ENCODE data around the gene CYTIP. TPM values are rescaled to one million over a fixed set of nuclear protein-coding genes. Genes with fewer than 3 reads are reported as not detected.

Gene CYTIP
- total and polyA plus RNA-seq, 9 of the 15 experiments (the other 6 are each of a cell fraction or from before 2014, with no cell fraction given): 0.03 to 0.35 (median 0.26) TPM; not detected in 1

DNA sequence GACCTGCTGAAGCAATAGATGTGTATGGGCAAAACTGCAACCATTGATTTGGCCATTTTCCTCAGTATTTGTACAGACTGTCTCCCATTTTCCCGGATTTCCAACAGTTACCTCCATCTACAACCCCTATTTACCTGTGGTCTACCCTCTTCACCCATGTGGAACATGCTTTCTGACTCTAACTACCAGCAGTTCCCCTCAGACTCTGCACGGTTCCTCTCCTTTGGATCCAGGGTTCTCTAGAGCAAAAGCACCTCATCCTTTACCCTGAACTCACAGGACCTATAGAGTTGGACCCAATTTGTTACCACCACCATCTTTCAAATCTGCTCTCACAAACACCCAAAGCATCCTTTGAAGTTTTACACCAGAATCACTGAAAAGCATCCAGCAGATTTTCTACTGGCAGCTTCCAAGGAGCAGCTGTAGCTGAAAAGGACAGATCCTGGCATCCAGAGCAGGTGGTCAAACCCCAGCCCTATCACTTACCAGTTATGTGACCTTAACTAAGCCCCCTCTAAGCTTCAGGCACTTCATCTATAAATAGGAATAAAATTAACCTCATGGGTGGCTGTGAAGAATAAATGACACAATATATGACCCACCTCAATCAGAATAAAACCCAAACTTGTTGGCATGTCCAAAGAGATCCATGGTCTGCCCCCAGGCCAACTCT, 15.3 kb downstream of the CYTIP start:
- in situ Hi-C loops (cut with MboI) (no loop called here), intact Hi-C loops (cut with micrococcal nuclease) (no loop called here)
- H3K4me1 ChIP-seq (replicated peaks in 1 of 2; ENCODE audit: control insufficient read depth in 2 of 2, insufficient read depth in 2 of 2, low read length in 2 of 2): no peaks in the 10 kb centered on the region; a peak in 1 of 5 replicates
- 0% methylated on average over 2 of the region's 2 CpGs for WGBS (ENCODE audit: insufficient coverage, low coverage, missing lambda C conversion rate)
- H4K20me1 ChIP-seq (replicated peaks; ENCODE audit: control insufficient read depth, insufficient read depth, low read length): no peaks in the 10 kb centered on the region
- H3K4me2 ChIP-seq (ENCODE audit: insufficient read depth, low read length): no peak overlapping the region
- CTCF ChIA-PET (ENCODE audit: low intra/inter-chr PET ratio): no interaction called here
- H3K79me2 ChIP-seq (ENCODE audit: control insufficient read depth, insufficient read depth, low read length): no peaks in the 10 kb centered on the region
- no peak for DNase-seq (ENCODE audit: extremely low read depth in 1 of 4, low spot score in 3 of 4)
- H3K9ac ChIP-seq (ENCODE audit: insufficient read depth in 1 of 2, low read depth in 2 of 2, low read length in 2 of 2): no peak overlapping the region
- no peaks in the 10 kb centered on the region for H3K36me3 ChIP-seq (ENCODE audit: control insufficient read depth, insufficient read depth, low read length)
- H2AFZ ChIP-seq (ENCODE audit: low read depth, low read length): no peak overlapping the region
- no peaks in the 10 kb centered on the region for H3K27me3 ChIP-seq (ENCODE audit: control insufficient read depth in 2 of 2, insufficient read depth in 2 of 2, low read length in 2 of 2)
- TF ChIP-seq GABPA (tag; conservative IDR thresholded peaks at IDR 0.05; ENCODE audit: low read depth) (no peak), ARID2 (IDR thresholded peaks at IDR 0.05) (no peak), MEF2D (tag; conservative IDR thresholded peaks at IDR 0.05; ENCODE audit: low read depth) (no peak), PYGO2 (tag; IDR thresholded peaks at IDR 0.05) (no peak), ETV5 (CRISPR knock-in tag; IDR thresholded peaks at IDR 0.05; ENCODE audit: low read depth) (no peak), PPARD (CRISPR knock-in tag; IDR thresholded peaks at IDR 0.05) (no peak), YBX1 (IDR thresholded peaks at IDR 0.05) (no peak), ZNF766 (CRISPR knock-in tag; conservative IDR thresholded peaks at IDR 0.05) (no peak), JUN (IDR thresholded peaks at IDR 0.05; ENCODE audit: borderline replicate concordance, low read depth, low read length) (no peak), JUN (CRISPR knock-in tag; IDR thresholded peaks at IDR 0.05; ENCODE audit: borderline replicate concordance) (no peak), POLR2AphosphoS2 (IDR thresholded peaks at IDR 0.05; ENCODE audit: low read length) (no peak), ADNP (tag; IDR thresholded peaks at IDR 0.05) (no peak)
- TF ChIP-seq, protein P1, sequence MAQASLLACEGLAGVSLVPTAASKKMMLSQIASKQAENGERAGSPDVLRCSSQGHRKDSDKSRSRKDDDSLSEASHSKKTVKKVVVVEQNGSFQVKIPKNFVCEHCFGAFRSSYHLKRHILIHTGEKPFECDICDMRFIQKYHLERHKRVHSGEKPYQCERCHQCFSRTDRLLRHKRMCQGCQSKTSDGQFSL (CRISPR knock-in tag; IDR thresholded peaks at IDR 0.05): no peak
- TF ChIP-seq, protein P1 (tag; IDR thresholded peaks at IDR 0.05): no peak
- TF ChIP-seq, protein P2, sequence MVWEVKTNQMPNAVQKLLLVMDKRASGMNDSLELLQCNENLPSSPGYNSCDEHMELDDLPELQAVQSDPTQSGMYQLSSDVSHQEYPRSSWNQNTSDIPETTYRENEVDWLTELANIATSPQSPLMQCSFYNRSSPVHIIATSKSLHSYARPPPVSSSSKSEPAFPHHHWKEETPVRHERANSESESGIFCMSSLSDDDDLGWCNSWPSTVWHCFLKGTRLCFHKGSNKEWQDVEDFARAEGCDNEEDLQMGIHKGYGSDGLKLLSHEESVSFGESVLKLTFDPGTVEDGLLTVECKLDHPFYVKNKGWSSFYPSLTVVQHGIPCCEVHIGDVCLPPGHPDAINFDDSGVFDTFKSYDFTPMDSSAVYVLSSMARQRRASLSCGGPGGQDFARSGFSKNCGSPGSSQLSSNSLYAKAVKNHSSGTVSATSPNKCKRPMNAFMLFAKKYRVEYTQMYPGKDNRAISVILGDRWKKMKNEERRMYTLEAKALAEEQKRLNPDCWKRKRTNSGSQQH (CRISPR knock-in tag; IDR thresholded peaks at IDR 0.05): no peak
- FAIRE-seq: no peak
- no peaks in the 10 kb centered on the region for H3K9me3 ChIP-seq (replicated peaks; ENCODE audit: control insufficient read depth, insufficient read depth, low read depth, low read length)
- no peak overlapping the region for H3K27ac ChIP-seq (ENCODE audit: extremely low read depth, low read depth, low read length)
- no peak overlapping the region for H3K4me3 ChIP-seq
- no peaks in the 10 kb centered on the region for H3K9me1 ChIP-seq (ENCODE audit: control insufficient read depth, insufficient read depth, low read length)
- no peak for ATAC-seq
- BruUV-seq (replicated peaks): no TSS peak
- POLR2A ChIA-PET: no interaction called here
